Measurements from ENCODE around the gene PHKG2. TPM values are rescaled to one million over a fixed set of nuclear protein-coding genes. Genes with fewer than 3 reads are reported as not detected.
A peak's percentile ranks its signal among the peaks of the same experiment; 100 is the strongest.

Gene PHKG2
- polyA plus RNA-seq, 3 donors: 45.4 to 115 (median 54.2) TPM

GRCh38 chr16:30748634-30749445 is 615 bp downstream of the PHKG2 start:
- Histone ChIP-seq H2AFZ (ENCODE audit: insufficient read depth, low read depth, low read length, poor library complexity, severe bottlenecking) (peak overlapping the region; percentile 63), H4K20me1 (ENCODE audit: insufficient read depth, low read length) (no peaks in the 10 kb centered on the region), H3K9ac (ENCODE audit: insufficient read depth, low read length, poor library complexity, severe bottlenecking) (peak overlapping the region; percentile 73), H3K4me3 (replicated peaks in 1 of 3; ENCODE audit: low read depth in 2 of 3, low read length in 3 of 3) (peak overlapping the region; percentile 48 to 79 (median 69)), H3K4me1 (ENCODE audit: control insufficient read depth in 1 of 2, insufficient read depth in 2 of 2, low read length in 2 of 2) (peaks cover 23 to 24% of the 10 kb centered on the region in 2 donors), H3K36me3 (replicated peaks in 1 of 2; ENCODE audit: control insufficient read depth in 1 of 2, insufficient read depth in 2 of 2, low read length in 2 of 2) (peaks cover 42 to 58% of the 10 kb centered on the region in 2 donors), H3K79me2 (ENCODE audit: insufficient read depth, low read length) (peaks cover 29% of the 10 kb centered on the region), H3K9me3 (replicated peaks in 1 of 2; ENCODE audit: control insufficient read depth in 1 of 2, insufficient read depth in 1 of 2, low read length in 2 of 2) (no peaks in the 10 kb centered on the region), H3K27me3 (ENCODE audit: control insufficient read depth in 2 of 2, insufficient read depth in 2 of 2, low read length in 2 of 2) (no peaks in the 10 kb centered on the region), H3K4me2 (replicated peaks; ENCODE audit: extremely low read depth, low read length, poor library complexity, severe bottlenecking) (peak overlapping the region; percentile 77), H3K27ac (ENCODE audit: low read depth in 1 of 2, low read length in 2 of 2) (peak overlapping the region in 1 of 2 donors; percentile 88)
- Mint-ChIP-seq H3K27ac (peak overlapping the region; percentile 80 to 95 (median 82)), H3K9me3 (no peaks in the 10 kb centered on the region), H3K4me3 (peak overlapping the region; percentile 92 to 93), H3K27me3 (ENCODE audit: low read depth in 3 of 3) (no peaks in the 10 kb centered on the region), H3K4me1 (peaks cover 27% of the 10 kb centered on the region), H3K36me3 (peaks cover 37 to 54% of the 10 kb centered on the region in 2 donors)
- DNase-seq: peak in 1 of 3 donors; percentile 30
- TF ChIP-seq, protein P1, sequence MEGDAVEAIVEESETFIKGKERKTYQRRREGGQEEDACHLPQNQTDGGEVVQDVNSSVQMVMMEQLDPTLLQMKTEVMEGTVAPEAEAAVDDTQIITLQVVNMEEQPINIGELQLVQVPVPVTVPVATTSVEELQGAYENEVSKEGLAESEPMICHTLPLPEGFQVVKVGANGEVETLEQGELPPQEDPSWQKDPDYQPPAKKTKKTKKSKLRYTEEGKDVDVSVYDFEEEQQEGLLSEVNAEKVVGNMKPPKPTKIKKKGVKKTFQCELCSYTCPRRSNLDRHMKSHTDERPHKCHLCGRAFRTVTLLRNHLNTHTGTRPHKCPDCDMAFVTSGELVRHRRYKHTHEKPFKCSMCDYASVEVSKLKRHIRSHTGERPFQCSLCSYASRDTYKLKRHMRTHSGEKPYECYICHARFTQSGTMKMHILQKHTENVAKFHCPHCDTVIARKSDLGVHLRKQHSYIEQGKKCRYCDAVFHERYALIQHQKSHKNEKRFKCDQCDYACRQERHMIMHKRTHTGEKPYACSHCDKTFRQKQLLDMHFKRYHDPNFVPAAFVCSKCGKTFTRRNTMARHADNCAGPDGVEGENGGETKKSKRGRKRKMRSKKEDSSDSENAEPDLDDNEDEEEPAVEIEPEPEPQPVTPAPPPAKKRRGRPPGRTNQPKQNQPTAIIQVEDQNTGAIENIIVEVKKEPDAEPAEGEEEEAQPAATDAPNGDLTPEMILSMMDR (IDR thresholded peaks at IDR 0.05): no peak
- 3% methylated on average over 14 of the region's 36 CpGs for WGBS (ENCODE audit: insufficient coverage)
- intact Hi-C loops (cut with micrococcal nuclease): loop anchor here (2.0 to 5.0 kb wide), 3 partner anchors 14 to 47 kb away; partner anchors contain the start of genes CFAP119 (in 1 of the 2) and RNF40 (in 1 of the 2)

DNA sequence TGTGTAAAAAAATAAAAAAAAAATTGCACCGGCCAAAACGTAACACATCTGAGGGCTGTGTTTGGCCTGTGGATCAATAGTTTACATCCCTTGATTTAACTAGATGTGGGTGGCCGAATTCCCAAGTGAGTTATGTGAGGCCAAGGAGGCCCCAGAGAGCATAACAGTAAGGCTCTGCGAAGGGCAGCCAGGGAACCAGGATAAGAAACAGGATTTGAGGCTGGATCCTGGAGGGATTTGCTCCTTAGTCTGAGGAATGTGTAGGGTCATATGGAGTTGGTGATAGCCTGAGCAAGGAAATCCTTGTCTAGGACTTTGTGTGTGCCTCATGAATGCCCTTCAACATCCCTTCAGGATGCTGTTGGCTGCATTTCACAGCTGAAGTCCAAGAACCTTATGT is 2.0 kb downstream of the PHKG2 start:
- Mint-ChIP-seq H3K4me1 (peaks cover 27% of the 10 kb centered on the region), H3K4me3 (no peak overlapping the region), H3K27me3 (ENCODE audit: low read depth in 3 of 3) (no peaks in the 10 kb centered on the region), H3K9me3 (no peaks in the 10 kb centered on the region), H3K27ac (peak overlapping the region in 1 of 7 donors; percentile 41), H3K36me3 (peaks cover 40 to 56% of the 10 kb centered on the region in 2 donors)
- Histone ChIP-seq H2AFZ (ENCODE audit: insufficient read depth, low read depth, low read length, poor library complexity, severe bottlenecking) (no peak overlapping the region), H3K4me3 (replicated peaks in 1 of 3; ENCODE audit: low read depth in 2 of 3, low read length in 3 of 3) (no peak overlapping the region), H3K9ac (ENCODE audit: insufficient read depth, low read length, poor library complexity, severe bottlenecking) (no peak overlapping the region), H3K4me2 (replicated peaks; ENCODE audit: extremely low read depth, low read length, poor library complexity, severe bottlenecking) (no peak overlapping the region), H3K27me3 (ENCODE audit: control insufficient read depth in 2 of 2, insufficient read depth in 2 of 2, low read length in 2 of 2) (no peaks in the 10 kb centered on the region), H4K20me1 (ENCODE audit: insufficient read depth, low read length) (no peaks in the 10 kb centered on the region), H3K9me3 (replicated peaks in 1 of 2; ENCODE audit: control insufficient read depth in 1 of 2, insufficient read depth in 1 of 2, low read length in 2 of 2) (no peaks in the 10 kb centered on the region), H3K79me2 (ENCODE audit: insufficient read depth, low read length) (peaks cover 29% of the 10 kb centered on the region), H3K36me3 (replicated peaks in 1 of 2; ENCODE audit: control insufficient read depth in 1 of 2, insufficient read depth in 2 of 2, low read length in 2 of 2) (peaks cover 41 to 58% of the 10 kb centered on the region in 2 donors), H3K27ac (ENCODE audit: low read depth in 1 of 2, low read length in 2 of 2) (peak overlapping the region in 1 of 2 donors; percentile 27), H3K4me1 (ENCODE audit: control insufficient read depth in 1 of 2, insufficient read depth in 2 of 2, low read length in 2 of 2) (peaks cover 23 to 24% of the 10 kb centered on the region in 2 donors)
- TF ChIP-seq, protein P1 (IDR thresholded peaks at IDR 0.05): no peak
- intact Hi-C loops (cut with micrococcal nuclease): no loop called here
- no peak for DNase-seq
- WGBS (ENCODE audit: insufficient coverage): 100% methylated on average over 2 of the region's 4 CpGs

All from CD14-positive monocyte (primary cell).